ENCODE results near the gene TTC3. TPM values are rescaled to one million over a fixed set of nuclear protein-coding genes. Genes with fewer than 3 reads are reported as not detected.

The TTC3 gene
- total RNA-seq (ENCODE audit: unreplicated experiment): 190 TPM
- long read RNA-seq, transcript TTC3-210 (26 exons, 2,451 nt): major isoform, 7 of 69 reads
- long read RNA-seq, partial matches to known transcripts: 43 of 69 reads
- long read RNA-seq, other reads (novel, unspliced or antisense): 18 of 69 reads

- H3K27ac Mint-ChIP-seq (ENCODE audit: unreplicated experiment): peak within 1 kb of the TSS; percentile 91
- H3K4me3 Mint-ChIP-seq (ENCODE audit: unreplicated experiment): peak within 1 kb of the TSS; percentile 97
- peaks cover 8% of the 10 kb centered on the region for H3K36me3 Mint-ChIP-seq (ENCODE audit: low read depth, unreplicated experiment)
- no peaks in the 10 kb centered on the region for H3K9me3 Mint-ChIP-seq (ENCODE audit: unreplicated experiment)
- peaks cover 18% of the 10 kb centered on the region for H3K27me3 Mint-ChIP-seq (ENCODE audit: unreplicated experiment)
- peak; percentile 99 for DNase-seq (ENCODE audit: low spot score)
- TF ChIP-seq CTCF (IDR thresholded peaks at IDR 0.05; ENCODE audit: unreplicated experiment): no peak
- H3K4me1 Mint-ChIP-seq (ENCODE audit: unreplicated experiment): peaks cover 31% of the 10 kb centered on the region
Measured at GRCh38 chr21:37072988-37073416, at the start of gene TTC3, which contains the start of gene PIGP. Gene TTC3, plus strand, starts transcription at chr21:37073254. Its CDS starts 14,004 bp downstream, at chr21:37087258. Gene PIGP, minus strand, starts transcription at chr21:37073071. Its CDS starts 556 bp downstream, at chr21:37072515.

GRCh38 chr21:37026499-37026898 is 46.6 kb upstream of the TTC3 start:
- no peak for DNase-seq (ENCODE audit: low spot score)
- no peak for TF ChIP-seq CTCF (IDR thresholded peaks at IDR 0.05; ENCODE audit: unreplicated experiment)
- H3K36me3 Mint-ChIP-seq (ENCODE audit: low read depth, unreplicated experiment): peaks cover 13% of the 10 kb centered on the region
- H3K4me1 Mint-ChIP-seq (ENCODE audit: unreplicated experiment): no peaks in the 10 kb centered on the region
- no peak overlapping the region for H3K4me3 Mint-ChIP-seq (ENCODE audit: unreplicated experiment)
- no peak overlapping the region for H3K27ac Mint-ChIP-seq (ENCODE audit: unreplicated experiment)
- no peaks in the 10 kb centered on the region for H3K27me3 Mint-ChIP-seq (ENCODE audit: unreplicated experiment)
- no peaks in the 10 kb centered on the region for H3K9me3 Mint-ChIP-seq (ENCODE audit: unreplicated experiment)

GRCh38 chr21:37028570-37028969 is 44.5 kb upstream of the TTC3 start:
- H3K4me3 Mint-ChIP-seq (ENCODE audit: unreplicated experiment): no peak overlapping the region
- TF ChIP-seq CTCF (IDR thresholded peaks at IDR 0.05; ENCODE audit: unreplicated experiment): no peak
- H3K27me3 Mint-ChIP-seq (ENCODE audit: unreplicated experiment): no peaks in the 10 kb centered on the region

GRCh38 chr21:37030864-37031263 is 42.2 kb upstream of the TTC3 start:
- peaks cover 21% of the 10 kb centered on the region for H3K36me3 Mint-ChIP-seq (ENCODE audit: low read depth, unreplicated experiment)
- H3K27ac Mint-ChIP-seq (ENCODE audit: unreplicated experiment): no peak overlapping the region
- TF ChIP-seq CTCF (IDR thresholded peaks at IDR 0.05; ENCODE audit: unreplicated experiment): no peak
- DNase-seq (ENCODE audit: low spot score): no peak
- H3K4me1 Mint-ChIP-seq (ENCODE audit: unreplicated experiment): no peaks in the 10 kb centered on the region
- no peaks in the 10 kb centered on the region for H3K27me3 Mint-ChIP-seq (ENCODE audit: unreplicated experiment)
- no peaks in the 10 kb centered on the region for H3K9me3 Mint-ChIP-seq (ENCODE audit: unreplicated experiment)
- H3K4me3 Mint-ChIP-seq (ENCODE audit: unreplicated experiment): no peak overlapping the region

More at GRCh38 chr21:37028570-37028969, 44.5 kb upstream of the TTC3 start:
- peaks cover 15% of the 10 kb centered on the region for H3K36me3 Mint-ChIP-seq (ENCODE audit: low read depth, unreplicated experiment)
- no peaks in the 10 kb centered on the region for H3K9me3 Mint-ChIP-seq (ENCODE audit: unreplicated experiment)
- DNase-seq (ENCODE audit: low spot score): no peak
- no peak overlapping the region for H3K27ac Mint-ChIP-seq (ENCODE audit: unreplicated experiment)
- no peaks in the 10 kb centered on the region for H3K4me1 Mint-ChIP-seq (ENCODE audit: unreplicated experiment)

GRCh38 chr21:37032293-37032692 is 40.8 kb upstream of the TTC3 start:
- H3K4me3 Mint-ChIP-seq (ENCODE audit: unreplicated experiment): no peak overlapping the region
- H3K4me1 Mint-ChIP-seq (ENCODE audit: unreplicated experiment): no peaks in the 10 kb centered on the region
- peaks cover 21% of the 10 kb centered on the region for H3K36me3 Mint-ChIP-seq (ENCODE audit: low read depth, unreplicated experiment)
- H3K27ac Mint-ChIP-seq (ENCODE audit: unreplicated experiment): no peak overlapping the region
- no peaks in the 10 kb centered on the region for H3K9me3 Mint-ChIP-seq (ENCODE audit: unreplicated experiment)
- no peak for TF ChIP-seq CTCF (IDR thresholded peaks at IDR 0.05; ENCODE audit: unreplicated experiment)
- no peak for DNase-seq (ENCODE audit: low spot score)
- H3K27me3 Mint-ChIP-seq (ENCODE audit: unreplicated experiment): no peaks in the 10 kb centered on the region
